ENCODE data around the gene TBC1D20. TPM values are rescaled to one million over a fixed set of nuclear protein-coding genes. Genes with fewer than 3 reads are reported as not detected.

Gene TBC1D20
- total and polyA plus RNA-seq, 2 of the 4 experiments (the other 2 are of a cell fraction), result 39.1 to 42.8 TPM

DNA sequence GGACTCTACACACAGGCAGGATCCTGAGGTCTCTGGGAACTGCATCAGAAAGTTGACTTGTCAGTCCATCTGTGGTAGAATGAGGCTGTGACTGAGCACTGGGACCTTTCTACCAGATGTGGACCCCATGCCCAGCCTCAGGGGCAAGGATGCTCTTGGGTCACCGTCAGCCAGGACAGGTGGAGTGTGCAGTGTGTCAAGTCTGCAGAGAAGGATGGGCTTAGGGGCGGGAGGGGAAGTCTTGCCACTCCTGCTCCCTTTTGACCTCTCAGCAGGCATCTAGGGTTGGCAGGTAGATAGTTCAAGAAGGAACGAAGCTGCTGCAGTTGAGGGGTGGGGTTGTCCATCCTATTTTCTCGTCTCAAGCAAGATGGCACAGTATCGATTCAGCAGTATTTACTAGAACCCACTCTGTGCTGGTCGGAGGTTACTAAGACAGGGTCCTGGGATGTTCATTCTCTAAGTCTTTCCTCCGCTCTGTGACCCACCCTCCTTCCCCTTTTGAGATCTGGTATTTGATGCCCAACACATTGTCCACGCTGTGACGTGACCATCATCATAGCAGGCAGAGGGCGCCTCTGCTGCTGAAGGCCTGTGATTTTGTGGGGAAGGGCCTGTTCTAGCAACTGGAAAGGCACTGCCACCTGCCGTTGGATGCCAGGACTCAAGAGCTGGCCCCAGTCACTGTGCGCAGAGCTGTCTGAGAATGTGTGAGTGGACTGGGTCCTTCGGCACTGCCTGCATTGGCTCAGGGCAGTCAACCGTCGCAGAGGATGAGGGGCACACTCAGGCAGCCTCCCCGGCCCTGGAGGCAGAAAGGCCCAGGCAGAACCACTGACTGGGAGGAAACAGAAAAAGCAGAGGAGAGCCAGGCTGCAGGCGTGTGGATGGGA lies 31.1 kb downstream of the TBC1D20 start:
- dilution Hi-C loops (cut with HindIII; ENCODE audit: low sequenced_read_pairs, unreplicated experiment), result no loop called here
- Histone ChIP-seq H2AK9ac (replicated peaks; ENCODE audit: low read depth, low read length, poor library complexity) (peak overlapping the region; percentile 63), H2BK5ac (ENCODE audit: low read depth, low read length, poor library complexity, severe bottlenecking) (no peak overlapping the region), H3K14ac (replicated peaks; ENCODE audit: low read depth, low read length) (no peak overlapping the region), H3K4me2 (ENCODE audit: low read depth, low read length) (no peak overlapping the region), H3K18ac (ENCODE audit: low read depth, low read length) (no peak overlapping the region), H3K9me1 (ENCODE audit: insufficient read depth, low read length) (no peaks in the 10 kb centered on the region; the same call in 1 of the 2 replicates), H3K9ac (ENCODE audit: low read depth, low read length) (no peak overlapping the region), H3K56ac (ENCODE audit: extremely low read depth, insufficient read depth, low read length) (no peak overlapping the region), H3K27me3 (ENCODE audit: control insufficient read depth, insufficient read depth, low read length) (no peaks in the 10 kb centered on the region), H2BK120ac (ENCODE audit: low read depth, low read length) (no peak overlapping the region), H3K27ac (ENCODE audit: insufficient read depth, low read length) (no peak overlapping the region), H2BK20ac (ENCODE audit: low read depth, low read length) (no peak overlapping the region), H2AK5ac (ENCODE audit: low read depth, low read length) (no peak overlapping the region), H2AFZ (replicated peaks; ENCODE audit: low read length, poor library complexity) (peak overlapping the region; percentile 52), H3K79me1 (ENCODE audit: low read depth in 1 of 2, low read length in 2 of 2) (peaks cover 0 to 30% of the 10 kb centered on the region in 2 experiments; a peak in 2 of 4 replicates), H3K23ac (ENCODE audit: low read depth, low read length) (no peak overlapping the region), H2BK15ac (ENCODE audit: low read depth, low read length) (no peak overlapping the region), H4K8ac (ENCODE audit: low read depth in 2 of 2, low read length in 2 of 2) (no peak overlapping the region), H3K4ac (ENCODE audit: low read depth, low read length) (no peak overlapping the region), H3K4me1 (ENCODE audit: control insufficient read depth, insufficient read depth, low read length) (no peaks in the 10 kb centered on the region), H4K20me1 (ENCODE audit: insufficient read depth, low read length) (peaks cover 26% of the 10 kb centered on the region), H3K9me3 (ENCODE audit: control insufficient read depth, insufficient read depth, low read length) (no peaks in the 10 kb centered on the region), H3K36me3 (ENCODE audit: control insufficient read depth, insufficient read depth, low read length) (peaks cover 69% of the 10 kb centered on the region), H3K4me3 (ENCODE audit: insufficient read depth, low read depth, low read length) (no peak overlapping the region), H4K91ac (ENCODE audit: insufficient read depth, low read depth, low read length) (no peak overlapping the region), H4K5ac (ENCODE audit: low read depth, low read length) (no peak overlapping the region)
- 42% methylated on average over 2 of the region's 17 CpGs; no CpG with 5 or more reads in 1 of the 2 experiments for WGBS, 2 experiments (ENCODE audit: extremely low coverage in 2 of 2, insufficient read length in 1 of 2)
- TF ChIP-seq CEBPB (IDR thresholded peaks at IDR 0.05; ENCODE audit: low read depth, low read length) (no peak), CHD1 (IDR thresholded peaks at IDR 0.05; ENCODE audit: low read depth, low read length) (no peak), CTCF (conservative IDR thresholded peaks at IDR 0.05; ENCODE audit: low read depth, low read length) (peak; percentile 58), MXI1 (IDR thresholded peaks at IDR 0.05; ENCODE audit: borderline replicate concordance, low read depth, low read length) (no peak), RFX5 (IDR thresholded peaks at IDR 0.05; ENCODE audit: low read depth, low read length) (no peak), RCOR1 (IDR thresholded peaks at IDR 0.05; ENCODE audit: insufficient replicate concordance, low read length) (no peak), NFE2L2 (IDR thresholded peaks at IDR 0.05; ENCODE audit: low read depth, low read length) (no peak), RAD21 (IDR thresholded peaks at IDR 0.05; ENCODE audit: low read length) (peak; percentile 56), SMC3 (IDR thresholded peaks at IDR 0.05; ENCODE audit: low read depth, low read length) (peak; percentile 65)
- ChIA-PET CTCF (interaction anchor here (0.6 kb wide), 1 partner anchor 71 kb away, joined by 4 read pairs; no protein-coding TSS in a partner anchor), POLR2A (ENCODE audit: unreplicated experiment) (interaction anchor here (0.6 kb wide), 1 partner anchor 53 kb away, joined by 5 read pairs; no protein-coding TSS in a partner anchor)
- DNase-seq (peak; percentile 68), ATAC-seq (ENCODE audit: low read depth) (peak; percentile 74)
- in situ Hi-C loops (cut with MboI; ENCODE audit: low sequenced_read_pairs), result loop anchor here (5.0 kb wide), 1 partner anchor 79 kb away; no protein-coding TSS in a partner anchor
- no TSS peak for BruUV-seq (replicated peaks)
- intact Hi-C loops (cut with micrococcal nuclease), result loop anchor here (1.0 kb wide), 2 partner anchors 77 to 308 kb away; no protein-coding TSS in a partner anchor

Data from IMR-90 (cell line).